Iris pigment epithelial cell (primary cell): Measurements from ENCODE around the gene PSMD13.
"Not testable (repeated sequence)": the region's sequence is repeated elsewhere in the genome, so short reads cannot be mapped to it uniquely, and the experiment has no call there.

Source experiments
- DNase-seq: peaks from one replicate; pipeline ENCODE4 v3.0.0-alpha.2; 2011; ENCODE audit warnings: low read depth

The PSMD13 gene

DNA sequence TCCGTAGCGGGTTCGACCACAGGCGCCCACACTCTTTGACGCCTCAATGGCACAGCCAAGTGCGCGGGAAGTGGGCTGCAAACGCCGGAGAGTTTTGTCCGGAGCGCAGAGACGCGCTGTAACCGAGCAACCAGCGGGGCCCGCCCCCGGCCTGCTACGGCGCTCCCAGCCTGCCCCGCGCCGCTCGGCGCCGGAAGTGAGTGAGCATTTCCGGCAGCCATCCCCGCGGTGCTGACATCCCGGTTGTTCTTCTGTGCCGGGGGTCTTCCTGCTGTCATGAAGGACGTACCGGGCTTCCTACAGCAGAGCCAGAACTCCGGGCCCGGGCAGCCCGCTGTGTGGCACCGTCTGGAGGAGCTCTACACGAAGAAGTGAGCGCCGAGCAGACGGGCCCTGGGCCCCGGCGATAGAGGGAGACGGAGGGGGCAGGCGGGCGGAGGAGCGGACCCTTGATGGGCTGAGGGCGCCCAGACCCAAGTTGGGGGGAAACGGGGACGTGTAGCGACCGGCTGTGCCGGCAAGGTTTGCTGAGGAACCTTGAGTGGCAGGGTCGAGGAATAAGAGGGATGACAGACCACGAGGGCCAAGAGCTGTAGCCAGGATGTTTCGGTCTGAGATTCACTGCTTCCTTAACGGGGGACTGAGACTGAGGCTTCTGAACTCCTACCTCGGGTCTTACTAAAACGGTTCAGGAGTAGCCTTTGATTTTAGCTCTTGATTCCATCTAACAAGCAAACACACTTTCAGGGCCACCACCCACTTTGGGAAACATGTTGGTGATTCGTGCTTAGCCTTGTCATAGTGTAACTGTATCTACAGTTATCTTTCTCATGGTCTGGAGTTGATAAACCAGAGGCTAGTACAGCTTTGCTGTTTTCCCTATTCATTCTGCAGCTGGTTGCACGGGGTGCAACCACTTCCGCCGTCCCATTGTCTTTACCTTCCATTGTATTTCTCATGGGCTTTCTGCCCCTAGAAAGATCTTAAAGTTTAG lies at the start of gene PSMD13:
PSMD13 (plus strand) TSS at position 203 of the 994 bp plus-strand sequence; CDS start at position 277, 74 bp downstream.
- peak; percentile 86 for DNase-seq

DNA sequence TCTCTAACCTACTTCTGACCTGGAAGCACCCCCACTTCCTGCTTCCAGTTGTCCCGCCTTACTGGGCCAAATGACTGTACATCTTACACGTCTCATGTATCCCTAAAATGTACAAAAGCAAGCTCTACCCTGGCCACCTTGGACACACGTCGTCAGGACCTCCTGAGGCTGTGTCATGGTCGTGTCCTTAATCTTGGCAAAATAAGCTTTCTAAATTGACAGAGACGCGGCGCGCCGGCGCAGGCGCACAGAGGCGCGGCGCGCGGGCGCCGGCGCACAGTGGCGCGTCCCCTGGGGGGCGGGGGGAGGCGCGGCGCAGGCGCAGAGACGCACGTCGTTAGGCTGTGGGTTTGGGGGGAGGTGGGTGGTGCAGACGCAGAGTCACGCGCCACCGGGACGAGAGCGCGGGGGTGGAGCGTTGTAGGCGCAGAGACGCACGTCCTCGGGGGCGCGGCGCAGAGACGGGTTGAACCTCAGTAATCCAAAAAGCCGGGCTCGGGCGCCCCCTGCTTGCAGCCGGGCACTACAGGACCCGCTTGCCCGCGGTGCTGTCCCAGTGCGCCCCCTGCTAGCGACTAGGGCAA lies 47.5 kb upstream of the PSMD13 start:
- not testable (repeated sequence) for DNase-seq

DNA sequence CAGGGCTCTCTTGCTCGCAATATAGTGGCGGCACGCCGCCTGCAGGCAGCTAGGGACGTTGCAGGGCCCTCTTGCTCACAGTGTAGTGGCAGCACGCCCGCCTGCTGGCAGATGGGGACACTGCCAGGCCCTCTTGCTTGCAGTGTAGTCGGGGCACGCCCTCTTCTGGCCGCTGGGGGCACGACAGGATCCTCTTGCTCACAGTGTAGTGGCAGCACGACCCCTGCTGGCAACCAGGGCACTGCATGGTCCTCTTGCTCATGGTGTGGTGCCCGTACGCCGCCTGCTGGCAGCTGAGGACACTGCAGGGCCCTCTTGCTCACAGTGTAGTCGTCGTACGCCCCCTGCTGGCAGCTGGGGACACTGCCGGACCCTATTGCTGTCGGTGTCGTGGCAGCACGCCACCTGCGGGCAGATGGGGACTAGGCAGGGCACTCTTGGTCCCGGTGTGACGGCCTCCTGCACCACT lies 46.9 kb upstream of the PSMD13 start:
- not testable (repeated sequence) for DNase-seq

DNA sequence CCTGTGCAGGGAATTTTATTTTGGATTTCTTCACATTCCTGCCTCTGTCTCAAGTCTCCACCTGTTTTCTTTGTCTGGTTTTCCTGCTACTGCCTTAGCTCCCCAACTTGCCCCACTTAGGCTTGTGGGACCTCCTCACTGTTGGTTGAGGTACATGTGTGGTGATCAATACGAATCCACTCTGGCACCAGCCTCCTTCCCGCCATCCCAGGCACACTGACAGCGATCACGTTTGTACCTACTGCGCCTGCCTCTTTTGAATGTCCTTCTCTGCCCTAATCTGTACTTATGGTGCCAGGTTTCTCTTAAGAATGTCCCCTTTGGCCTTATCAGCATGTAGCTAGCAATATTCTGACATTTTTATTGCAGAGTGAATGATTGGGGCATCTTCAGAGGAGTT lies 46.2 kb upstream of the PSMD13 start:
- not testable (repeated sequence) for DNase-seq

DNA sequence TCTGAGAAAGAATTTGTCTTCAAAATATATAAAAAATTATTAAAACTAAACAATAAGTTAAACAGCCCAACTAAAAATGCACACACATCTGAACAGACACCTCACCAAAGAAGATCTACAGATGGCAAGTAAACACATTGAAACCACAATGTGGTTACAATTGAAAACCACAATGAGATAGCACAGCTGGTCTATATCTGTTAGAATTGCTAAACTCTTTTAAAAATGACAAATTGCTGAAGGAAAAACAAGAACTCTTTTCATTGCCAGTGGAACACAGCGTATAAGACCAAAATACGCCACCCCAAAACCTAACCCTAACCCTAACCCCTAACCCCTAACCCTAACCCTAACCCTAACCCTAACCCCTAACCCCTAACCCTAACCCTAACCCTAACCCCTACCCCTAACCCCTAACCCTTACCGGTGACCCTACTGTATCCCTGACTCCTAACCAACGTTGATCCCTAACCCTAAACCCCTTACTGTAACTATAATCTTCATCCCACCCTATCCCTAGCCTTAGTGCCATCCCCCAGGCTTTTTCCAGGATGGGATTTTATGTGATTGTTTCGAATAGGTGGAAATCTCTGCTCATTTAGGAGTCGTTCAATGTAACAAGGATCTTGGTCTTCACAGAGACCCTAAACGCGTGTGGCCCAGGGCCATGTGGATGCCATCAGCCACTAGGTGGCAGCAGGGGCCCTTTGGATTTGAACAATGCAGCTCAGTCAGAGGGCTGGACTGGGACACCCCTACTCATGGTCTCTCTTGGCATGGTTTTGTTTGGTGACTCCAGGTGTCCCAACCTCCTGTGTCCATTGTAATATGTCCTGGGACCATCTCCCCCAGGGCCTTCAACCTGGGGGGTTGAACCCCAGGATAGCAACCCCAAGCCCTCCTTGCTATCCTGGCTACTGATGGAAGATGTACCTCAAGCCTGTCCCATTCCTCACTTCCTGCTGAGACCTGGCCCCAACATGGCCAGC lies 45.0 kb upstream of the PSMD13 start:
- not testable (repeated sequence) for DNase-seq

DNA sequence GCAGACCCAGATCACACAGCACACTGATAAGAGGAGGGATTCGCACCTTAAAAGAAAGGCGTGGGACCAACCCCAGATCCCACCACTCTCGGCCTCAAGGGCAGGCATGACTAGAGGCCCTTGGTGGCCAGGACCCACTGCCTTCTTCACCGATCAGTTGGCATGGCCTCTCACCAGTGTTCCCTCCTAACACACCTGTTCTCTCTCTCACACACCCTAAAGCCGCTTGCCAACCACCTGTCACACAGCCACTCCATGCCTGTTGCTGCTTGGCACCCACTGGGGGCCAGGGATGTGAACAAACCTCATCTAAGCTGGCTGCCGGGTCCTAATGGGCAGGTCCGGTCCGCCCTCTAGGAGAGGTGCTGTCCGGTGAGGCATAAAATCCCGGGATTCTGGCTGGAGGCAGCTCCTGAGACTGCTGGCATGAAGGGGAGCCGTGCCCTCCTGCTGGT lies 44.1 kb upstream of the PSMD13 start, which contains the start of gene SCGB1C1:
SCGB1C1 (plus strand) TSS at position 405 of the 455 bp plus-strand sequence; CDS start at position 427, 22 bp downstream.
- not testable (repeated sequence) for DNase-seq

- DNase-seq, result not testable (repeated sequence)
Observed at GRCh38 chr11:193481-193880, 43.3 kb upstream of the PSMD13 start.

DNA sequence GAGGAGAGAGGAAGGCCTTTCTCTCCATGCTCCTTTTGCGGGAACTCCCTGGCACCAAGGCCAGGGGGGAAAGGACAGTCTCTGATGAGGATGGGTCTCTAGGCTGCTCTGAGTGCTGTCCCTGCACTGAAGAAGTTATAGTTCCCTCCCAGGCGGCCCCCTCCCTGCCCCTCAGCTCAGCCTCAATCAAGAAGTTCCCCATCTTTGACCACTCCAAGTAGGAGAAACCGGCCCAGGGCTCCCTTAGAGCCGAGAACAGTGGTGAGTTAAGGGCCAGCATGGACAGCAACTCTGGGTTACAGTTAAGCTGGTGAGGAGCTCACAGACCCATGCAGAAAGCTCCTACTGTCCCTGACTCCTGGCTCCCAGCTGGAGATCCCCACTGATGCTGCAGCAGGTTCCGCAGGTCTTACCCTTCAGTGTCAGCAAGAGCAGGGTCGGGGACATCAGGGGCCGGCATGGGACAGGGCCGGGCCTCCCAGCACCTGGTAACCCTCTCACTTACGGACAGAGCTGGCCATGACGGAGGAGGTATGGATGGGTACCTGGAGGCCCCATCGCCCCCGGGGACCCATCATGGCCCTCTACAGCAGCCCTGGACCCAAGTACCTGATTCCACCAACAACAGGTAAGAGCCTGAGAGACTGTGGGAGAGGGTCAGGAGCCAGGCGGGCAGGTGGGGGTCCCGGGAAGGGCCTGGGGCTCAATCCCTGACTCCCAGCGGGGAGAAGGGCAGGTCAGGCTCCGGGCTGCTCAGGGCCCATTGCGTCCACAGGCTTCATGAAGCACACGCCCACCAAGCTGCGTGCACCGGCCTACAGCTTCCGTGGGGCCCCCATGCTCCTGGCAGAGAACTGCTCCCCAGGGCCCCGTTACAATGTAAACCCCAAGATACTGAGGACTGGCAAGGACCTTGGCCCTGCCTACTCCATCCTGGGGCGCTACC lies 39.7 kb upstream of the PSMD13 start:
- DNase-seq, result no peak

- DNase-seq, result no peak
Observed at GRCh38 chr11:197741-198235, 39.0 kb upstream of the PSMD13 start.

DNA sequence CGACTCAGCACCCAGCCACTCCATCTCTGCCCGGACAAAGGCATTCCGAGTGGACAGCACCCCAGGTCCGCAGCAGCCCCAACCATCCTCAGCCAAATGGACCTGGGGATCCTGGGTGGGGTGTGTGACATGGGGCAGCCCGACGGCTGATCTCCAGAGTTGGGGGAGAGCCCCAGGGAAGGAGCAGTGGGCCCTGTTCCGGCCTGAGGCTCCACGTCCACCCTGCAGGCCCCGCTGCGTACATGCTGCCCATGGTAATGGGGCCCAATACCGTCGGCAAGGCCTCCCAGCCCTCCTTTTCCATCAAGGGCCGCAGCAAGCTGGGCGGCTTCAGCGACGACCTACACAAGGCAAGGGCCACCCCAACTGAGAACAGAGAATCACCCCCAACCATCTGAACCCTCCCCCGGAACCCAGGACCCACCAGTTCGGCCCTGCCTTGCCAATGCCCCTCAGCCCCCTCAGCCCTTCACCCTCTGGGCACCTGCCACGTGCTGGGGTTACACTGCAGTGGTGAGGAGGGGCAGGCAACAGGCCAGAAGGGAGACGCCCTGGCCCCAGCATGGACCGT lies 38.5 kb upstream of the PSMD13 start:
- no peak for DNase-seq

DNA sequence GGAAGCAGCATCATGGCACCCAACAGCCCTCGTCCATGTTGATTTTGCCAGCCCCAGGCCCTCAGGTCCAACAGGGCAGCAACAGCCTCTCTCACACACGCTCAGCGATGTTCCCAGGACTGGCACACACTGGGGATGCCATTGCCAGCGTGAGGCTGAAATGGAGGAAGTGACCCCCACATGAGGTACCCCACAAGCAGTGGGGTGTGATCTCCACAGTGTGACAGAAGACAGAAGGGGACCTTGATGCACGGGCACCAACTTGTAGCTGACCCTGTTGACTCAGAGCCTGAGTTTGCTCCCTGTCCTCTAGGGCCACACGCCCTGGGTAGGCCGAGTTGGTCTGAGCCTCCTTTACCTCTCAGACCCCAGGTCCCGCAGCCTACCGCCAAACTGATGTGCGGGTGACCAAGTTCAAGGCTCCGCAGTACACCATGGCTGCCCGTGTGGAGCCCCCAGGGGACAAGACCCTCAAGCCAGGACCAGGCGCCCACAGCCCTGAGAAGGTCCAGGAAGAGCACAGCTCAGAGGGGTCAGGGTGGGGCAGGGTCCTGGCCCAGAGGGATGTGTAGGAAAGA lies 37.7 kb upstream of the PSMD13 start:
- no peak for DNase-seq

- DNase-seq, result no peak
Observed at GRCh38 chr11:199782-200181, 37.0 kb upstream of the PSMD13 start.

DNA sequence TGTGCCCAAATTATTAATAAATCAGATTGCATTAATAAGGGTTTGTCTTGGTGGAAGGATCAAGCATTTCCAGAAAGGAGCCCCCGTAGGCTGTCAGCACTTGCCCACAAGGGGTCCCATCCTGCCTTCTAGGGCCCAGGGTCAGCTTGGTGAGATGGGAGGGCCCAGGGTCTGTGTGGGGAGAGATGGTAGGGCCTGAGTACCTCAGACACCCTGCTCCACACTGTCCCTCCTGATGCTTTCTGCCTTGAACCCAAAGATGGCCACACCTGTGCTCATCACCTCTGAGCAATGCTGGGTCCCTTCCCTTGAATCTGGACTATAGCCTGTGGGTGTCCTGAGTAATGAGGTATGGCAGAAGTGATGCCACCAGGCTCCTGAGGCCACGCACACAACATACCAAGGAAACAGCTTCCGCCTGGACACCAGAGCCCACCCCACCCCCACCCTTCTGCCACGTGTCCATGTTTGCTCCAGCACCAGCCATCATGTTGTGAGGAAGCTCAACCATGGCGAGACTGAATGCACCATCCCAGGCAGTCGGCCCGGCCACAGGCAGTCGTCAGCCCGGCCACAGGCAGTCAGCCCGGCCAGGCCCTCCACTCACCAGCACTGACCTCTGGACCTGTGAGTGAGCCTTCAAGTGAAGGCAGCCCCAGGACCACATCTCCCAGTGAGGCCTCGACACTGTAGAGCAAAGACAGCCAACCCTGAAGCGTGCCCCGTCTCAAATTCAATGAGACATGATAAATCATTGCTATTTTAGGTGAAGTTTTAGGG lies 36.4 kb upstream of the PSMD13 start:
- no peak for DNase-seq

DNA sequence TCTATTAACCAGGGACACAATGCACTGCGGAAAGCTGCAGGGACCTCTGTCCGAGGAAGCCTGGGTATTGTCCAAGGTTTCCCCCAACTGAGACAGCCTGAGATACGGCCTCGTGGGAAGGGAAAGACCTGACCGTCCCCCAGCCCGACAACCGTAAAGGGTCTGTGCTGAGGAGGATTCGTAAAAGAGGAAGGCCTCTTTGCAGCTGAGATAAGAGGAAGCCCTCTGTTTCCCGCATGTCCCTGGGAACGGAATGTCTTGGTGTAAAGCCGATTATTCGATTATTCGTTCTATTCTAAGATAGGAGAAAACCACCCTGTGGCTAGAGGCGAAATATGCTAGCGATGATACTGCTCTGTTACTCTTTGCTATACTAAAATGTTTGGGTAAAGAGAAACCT lies 34.8 kb upstream of the PSMD13 start:
- no peak for DNase-seq

DNA sequence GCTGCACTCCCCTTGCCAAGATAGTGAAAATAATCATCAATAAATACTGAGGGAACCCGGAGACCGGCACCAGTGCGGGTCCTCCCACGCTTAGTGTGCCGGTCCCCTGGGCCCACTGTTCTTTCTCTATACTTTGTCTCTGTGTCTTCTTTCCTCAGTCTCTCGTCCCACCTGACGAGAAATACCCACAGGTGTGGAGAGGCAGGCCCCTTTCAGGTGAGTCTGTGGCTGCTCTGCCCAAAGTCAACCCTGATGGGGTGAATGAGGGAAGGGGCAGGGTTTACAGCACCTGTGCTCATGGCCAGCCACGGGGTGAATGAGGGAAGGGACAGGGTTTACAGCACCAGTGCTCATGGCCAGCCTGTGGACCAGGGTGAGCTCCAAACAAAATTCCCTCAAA lies 34.3 kb upstream of the PSMD13 start:
- no peak for DNase-seq

DNA sequence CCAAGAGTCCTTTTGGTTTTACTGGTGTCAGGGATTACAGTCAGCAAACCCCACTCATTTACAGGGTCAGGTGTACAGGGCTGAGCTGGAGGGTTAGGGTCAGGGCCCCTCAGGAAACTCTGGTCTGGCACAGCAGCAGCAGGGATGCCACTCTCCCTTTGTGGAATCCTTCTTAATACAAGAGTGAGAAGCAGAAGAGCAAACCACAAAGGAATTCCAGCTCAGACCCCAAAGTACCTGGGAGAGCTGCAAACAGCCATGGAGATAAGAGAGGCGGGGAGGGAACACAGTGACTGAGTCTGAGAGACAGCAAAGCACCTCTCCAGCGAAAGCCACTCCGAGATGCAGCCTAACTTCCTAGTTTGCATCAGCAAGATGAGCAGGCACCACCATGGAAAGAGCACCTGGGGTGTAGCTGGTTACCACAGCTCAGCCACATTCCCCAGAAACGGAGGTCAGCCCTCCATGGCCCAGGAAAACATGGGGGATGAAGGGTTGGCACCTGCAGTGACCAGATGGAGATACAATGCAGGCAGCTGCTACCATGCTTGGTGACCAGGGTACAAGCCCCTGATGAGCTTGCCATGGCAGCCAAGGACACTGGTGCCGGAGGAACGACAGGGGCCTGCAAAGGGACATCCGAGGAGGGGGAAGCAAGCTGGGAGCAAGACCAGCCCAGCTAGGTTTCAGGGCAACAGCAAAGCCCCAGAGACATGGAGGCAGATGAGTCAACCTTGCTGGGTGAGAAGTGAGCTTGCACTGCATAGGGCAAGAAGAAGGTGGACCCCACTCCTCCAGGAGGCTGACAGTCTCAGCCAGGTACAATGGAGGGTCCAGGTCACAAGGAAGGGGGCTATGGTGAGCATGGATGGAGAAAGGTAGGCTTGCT lies 33.5 kb upstream of the PSMD13 start:
- DNase-seq, result no peak

- DNase-seq, result no peak
Observed at GRCh38 chr11:203945-204586, 32.7 kb upstream of the PSMD13 start.
